ENCODE results near the gene SLITRK5.

SLITRK5 gene

GRCh38 chr13:87671031-87671752 is at the start of gene SLITRK5:
Gene SLITRK5, plus strand, starts transcription at chr13:87671371. Its CDS starts 4,018 bp downstream, at chr13:87675389.
- no peak for TF ChIP-seq ZNF274 (IDR thresholded peaks at IDR 0.05; ENCODE audit: low read depth, low read length)
- peak within 1 kb of the TSS; percentile 39; the same call in 1 of the 2 replicates for H3K4me3 ChIP-seq (ENCODE audit: low read length)

DNA sequence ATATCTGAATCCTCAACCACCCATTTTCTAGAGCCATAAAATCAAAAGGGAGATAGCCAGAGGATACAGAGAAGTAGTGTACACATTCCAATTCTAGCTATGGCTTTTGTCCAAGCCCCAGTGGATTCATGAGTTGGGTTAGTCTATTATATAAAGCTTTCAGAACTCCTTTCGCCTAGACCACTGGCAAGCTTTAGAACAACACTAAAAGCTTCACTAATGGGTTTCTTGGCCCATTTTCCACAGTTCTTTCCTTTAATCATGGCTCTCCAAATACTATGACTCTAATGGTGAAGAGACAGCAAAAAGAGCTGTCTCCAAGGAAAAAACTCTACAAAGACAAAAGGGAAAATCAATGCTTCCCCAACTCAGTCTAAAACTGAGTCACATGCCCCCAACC is 48.2 kb upstream of the SLITRK5 start:
- no peak overlapping the region for H3K4me3 ChIP-seq (ENCODE audit: low read length)
- TF ChIP-seq ZNF274 (IDR thresholded peaks at IDR 0.05; ENCODE audit: low read depth, low read length) = no peak

DNA sequence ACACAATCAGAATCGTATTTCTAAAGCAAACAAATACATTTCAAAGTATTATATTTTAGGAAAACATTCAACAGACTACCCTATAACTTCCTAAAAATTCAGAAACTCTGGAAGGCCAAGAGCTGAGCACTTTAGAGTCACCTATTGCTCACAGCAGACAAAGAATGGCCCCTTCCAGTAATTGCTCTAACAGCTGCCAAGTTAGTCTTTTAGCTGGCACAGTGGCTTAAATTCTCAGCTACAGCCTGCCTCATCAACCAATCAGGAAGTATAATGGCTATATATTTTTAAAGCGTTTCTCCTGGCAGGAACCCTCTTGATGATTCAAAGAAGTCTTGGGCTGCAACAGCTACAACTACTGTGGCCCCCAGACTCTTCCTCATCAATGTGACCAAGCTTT is 14.9 kb upstream of the SLITRK5 start:
- no peak for TF ChIP-seq ZNF274 (IDR thresholded peaks at IDR 0.05; ENCODE audit: low read depth, low read length)
- H3K4me3 ChIP-seq (ENCODE audit: low read length) = no peak overlapping the region

GRCh38 chr13:87661471-87661870 is 9.7 kb upstream of the SLITRK5 start:
- no peak overlapping the region for H3K4me3 ChIP-seq (ENCODE audit: low read length)
- no peak for TF ChIP-seq ZNF274 (IDR thresholded peaks at IDR 0.05; ENCODE audit: low read depth, low read length)

DNA sequence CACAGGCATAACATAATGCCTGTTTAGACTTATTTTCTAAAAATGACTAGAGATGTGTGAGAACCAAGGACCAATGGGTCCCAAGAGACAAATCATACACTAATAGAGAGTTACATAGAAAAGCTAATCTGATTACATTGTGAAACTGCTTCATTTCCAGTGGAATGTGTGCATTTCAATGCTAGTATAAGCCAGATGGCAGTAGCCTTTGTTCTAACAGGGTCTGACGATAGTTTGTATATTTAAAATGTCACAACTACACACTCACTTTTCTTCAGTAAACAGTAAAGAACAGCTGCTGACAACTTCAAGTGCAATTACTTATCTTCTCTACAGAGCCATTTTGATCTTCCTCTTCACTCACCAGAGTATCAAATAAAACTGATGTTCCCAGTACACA is 4.3 kb upstream of the SLITRK5 start:
- TF ChIP-seq ZNF274 (IDR thresholded peaks at IDR 0.05; ENCODE audit: low read depth, low read length) = no peak
- no peak overlapping the region for H3K4me3 ChIP-seq (ENCODE audit: low read length)

DNA sequence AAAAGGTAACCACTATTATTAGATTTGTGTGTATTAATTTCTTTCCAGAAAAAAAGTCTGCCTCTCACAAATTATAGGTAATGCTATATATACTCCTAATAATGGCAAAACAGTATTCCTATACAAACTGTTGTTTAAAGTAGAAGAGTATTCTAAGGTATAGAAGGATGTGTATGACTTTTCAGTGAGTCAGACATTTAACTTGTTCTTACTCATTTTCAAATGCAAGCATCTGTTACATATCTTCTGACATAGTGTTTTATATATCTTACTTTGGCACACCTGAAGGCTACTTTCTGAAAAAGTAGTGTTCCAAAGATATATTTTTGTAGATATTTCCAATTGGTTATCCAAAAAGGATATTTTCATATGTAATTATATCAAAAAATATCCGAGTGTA is 3.5 kb upstream of the SLITRK5 start:
- no peak for TF ChIP-seq ZNF274 (IDR thresholded peaks at IDR 0.05; ENCODE audit: low read depth, low read length)
- no peak overlapping the region for H3K4me3 ChIP-seq (ENCODE audit: low read length)

DNA sequence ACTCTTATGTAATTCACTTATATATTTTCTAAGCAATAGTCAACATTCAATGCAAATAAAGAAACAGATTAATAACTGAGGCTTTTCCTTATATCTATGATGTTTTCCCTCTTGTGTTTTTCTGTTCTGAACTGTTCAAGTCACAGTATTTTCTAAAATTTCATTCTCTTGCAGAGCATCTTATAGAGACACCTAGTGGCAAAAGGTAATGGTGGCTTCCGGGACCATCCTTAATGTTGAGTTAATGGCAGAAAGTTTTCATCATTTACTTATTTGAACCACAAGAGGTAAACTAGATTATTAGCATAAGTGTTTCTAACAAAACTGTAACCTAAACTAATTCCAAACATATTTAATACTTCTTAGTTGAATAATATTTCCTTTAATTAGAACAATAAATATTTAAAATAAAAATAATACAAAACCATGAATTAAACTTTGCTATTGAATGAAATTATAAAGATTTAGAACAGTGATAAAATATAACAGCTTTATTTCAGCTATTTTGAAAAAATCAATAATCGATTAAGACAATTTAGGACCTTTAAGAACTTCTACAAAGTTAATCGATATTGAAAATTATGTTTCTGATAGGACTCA is 1.7 kb upstream of the SLITRK5 start:
- TF ChIP-seq ZNF274 (IDR thresholded peaks at IDR 0.05; ENCODE audit: low read depth, low read length) = no peak

DNA sequence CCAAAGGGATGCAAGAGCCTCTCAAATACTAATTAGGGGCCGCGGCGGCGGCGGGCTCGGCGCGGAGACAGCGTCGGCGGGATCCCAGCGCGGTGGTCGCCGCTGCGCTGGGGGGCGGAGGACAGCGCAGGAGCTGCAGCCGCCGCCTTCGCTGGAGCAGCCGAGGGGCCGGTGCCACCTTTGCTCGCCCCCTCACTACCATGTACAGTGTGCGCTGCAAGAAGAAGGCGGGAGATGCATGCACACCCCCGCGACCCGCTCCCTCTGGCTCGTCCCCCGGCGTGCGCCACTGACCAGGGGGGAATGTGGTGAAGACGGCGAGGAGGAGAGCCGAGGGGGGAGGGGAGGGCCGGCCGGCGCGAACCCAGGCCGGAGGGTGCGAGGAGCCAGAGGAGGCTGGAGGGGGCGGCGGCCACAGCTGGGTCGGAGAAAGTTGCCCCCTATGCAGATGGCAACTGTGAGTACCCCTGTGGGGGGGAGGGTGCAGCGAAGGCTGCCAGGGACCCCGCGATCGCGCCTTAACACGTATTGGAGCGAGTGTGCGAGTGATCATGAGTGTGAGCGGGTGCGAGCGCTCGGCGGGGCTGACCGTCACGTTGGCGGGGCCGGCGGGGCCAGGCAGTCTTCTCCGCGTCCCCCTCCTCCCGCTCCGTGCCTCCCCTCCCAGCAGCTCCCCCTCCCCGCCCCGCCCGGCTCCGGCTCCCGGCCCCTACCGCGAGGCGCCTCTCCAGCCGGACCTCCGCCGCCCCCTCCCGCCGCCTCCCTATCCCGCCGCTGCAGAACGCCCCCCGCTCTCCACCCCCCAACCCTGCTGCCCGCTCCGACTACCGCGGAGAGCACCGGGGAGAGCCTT is 808 bp downstream of the SLITRK5 start:
- H3K4me3 ChIP-seq (ENCODE audit: low read length) = peak overlapping the region; percentile 1; the same call in 1 of the 2 replicates
- no peak for TF ChIP-seq ZNF274 (IDR thresholded peaks at IDR 0.05; ENCODE audit: low read depth, low read length)

More for the DNA sequence above, 1.7 kb upstream of the SLITRK5 start:
- no peak overlapping the region for H3K4me3 ChIP-seq (ENCODE audit: low read length)

DNA sequence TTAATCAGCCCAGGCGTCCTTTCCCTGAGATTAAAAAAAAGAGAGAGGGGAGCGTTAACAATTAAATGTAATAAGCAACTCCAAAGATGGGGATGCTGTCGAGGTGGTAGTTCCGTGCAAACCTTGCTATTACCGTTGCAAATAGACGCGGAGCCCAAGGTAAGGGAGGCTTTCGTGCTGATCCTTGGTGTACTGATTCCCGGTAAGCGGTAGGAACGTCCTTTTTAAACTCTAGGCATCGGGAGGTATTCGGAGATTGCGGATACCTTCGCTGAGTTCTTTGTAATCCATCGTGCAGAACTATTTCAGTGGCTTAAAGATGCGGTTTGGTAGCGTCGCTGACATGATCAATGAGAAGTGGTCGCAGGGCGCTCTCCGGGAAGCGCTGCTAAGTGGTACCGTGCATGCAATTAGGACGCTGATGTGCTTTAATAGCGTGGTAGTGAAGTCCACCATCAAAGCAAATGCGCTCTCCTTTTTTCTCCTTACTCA is 3.1 kb downstream of the SLITRK5 start:
- TF ChIP-seq ZNF274 (IDR thresholded peaks at IDR 0.05; ENCODE audit: low read depth, low read length) = no peak
- H3K4me3 ChIP-seq (ENCODE audit: low read length) = no peak overlapping the region

- no peak for TF ChIP-seq ZNF274 (IDR thresholded peaks at IDR 0.05; ENCODE audit: low read depth, low read length)
- no peak overlapping the region for H3K4me3 ChIP-seq (ENCODE audit: low read length)
Observed at GRCh38 chr13:87675851-87676250, 4.7 kb downstream of the SLITRK5 start.

DNA sequence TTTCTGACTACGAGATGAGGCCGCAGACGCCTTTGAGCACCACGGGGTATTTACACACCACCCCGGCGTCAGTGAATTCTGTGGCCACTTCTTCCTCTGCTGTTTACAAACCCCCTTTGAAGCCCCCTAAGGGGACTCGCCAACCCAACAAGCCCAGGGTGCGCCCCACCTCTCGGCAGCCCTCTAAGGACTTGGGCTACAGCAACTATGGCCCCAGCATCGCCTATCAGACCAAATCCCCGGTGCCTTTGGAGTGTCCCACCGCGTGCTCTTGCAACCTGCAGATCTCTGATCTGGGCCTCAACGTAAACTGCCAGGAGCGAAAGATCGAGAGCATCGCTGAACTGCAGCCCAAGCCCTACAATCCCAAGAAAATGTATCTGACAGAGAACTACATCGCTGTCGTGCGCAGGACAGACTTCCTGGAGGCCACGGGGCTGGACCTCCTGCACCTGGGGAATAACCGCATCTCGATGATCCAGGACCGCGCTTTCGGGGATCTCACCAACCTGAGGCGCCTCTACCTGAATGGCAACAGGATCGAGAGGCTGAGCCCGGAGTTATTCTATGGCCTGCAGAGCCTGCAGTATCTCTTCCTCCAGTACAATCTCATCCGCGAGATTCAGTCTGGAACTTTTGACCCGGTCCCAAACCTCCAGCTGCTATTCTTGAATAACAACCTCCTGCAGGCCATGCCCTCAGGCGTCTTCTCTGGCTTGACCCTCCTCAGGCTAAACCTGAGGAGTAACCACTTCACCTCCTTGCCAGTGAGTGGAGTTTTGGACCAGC is 5.3 kb downstream of the SLITRK5 start:
- TF ChIP-seq ZNF274 (IDR thresholded peaks at IDR 0.05; ENCODE audit: low read depth, low read length) = no peak
- no peak overlapping the region for H3K4me3 ChIP-seq (ENCODE audit: low read length)

- H3K4me3 ChIP-seq (ENCODE audit: low read length) = no peak overlapping the region
- no peak for TF ChIP-seq ZNF274 (IDR thresholded peaks at IDR 0.05; ENCODE audit: low read depth, low read length)
Observed at GRCh38 chr13:87677043-87677495, 5.9 kb downstream of the SLITRK5 start.

DNA sequence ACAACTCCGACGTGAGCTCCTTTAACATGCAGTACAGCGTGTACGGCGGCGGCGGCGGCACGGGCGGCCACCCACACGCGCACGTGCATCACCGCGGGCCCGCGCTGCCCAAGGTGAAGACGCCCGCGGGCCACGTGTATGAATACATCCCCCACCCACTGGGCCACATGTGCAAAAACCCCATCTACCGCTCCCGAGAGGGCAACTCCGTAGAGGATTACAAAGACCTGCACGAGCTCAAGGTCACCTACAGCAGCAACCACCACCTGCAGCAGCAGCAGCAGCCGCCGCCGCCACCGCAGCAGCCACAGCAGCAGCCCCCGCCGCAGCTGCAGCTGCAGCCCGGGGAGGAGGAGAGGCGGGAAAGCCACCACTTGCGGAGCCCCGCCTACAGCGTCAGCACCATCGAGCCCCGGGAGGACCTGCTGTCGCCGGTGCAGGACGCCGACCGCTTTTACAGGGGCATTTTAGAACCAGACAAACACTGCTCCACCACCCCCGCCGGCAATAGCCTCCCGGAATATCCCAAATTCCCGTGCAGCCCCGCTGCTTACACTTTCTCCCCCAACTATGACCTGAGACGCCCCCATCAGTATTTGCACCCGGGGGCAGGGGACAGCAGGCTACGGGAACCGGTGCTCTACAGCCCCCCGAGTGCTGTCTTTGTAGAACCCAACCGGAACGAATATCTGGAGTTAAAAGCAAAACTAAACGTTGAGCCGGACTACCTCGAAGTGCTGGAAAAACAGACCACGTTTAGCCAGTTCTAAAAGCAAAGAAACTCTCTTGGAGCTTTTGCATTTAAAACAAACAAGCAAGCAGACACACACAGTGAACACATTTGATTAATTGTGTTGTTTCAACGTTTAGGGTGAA is 6.6 kb downstream of the SLITRK5 start:
- H3K4me3 ChIP-seq (ENCODE audit: low read length) = no peak overlapping the region; the same call in 1 of the 2 replicates
- no peak for TF ChIP-seq ZNF274 (IDR thresholded peaks at IDR 0.05; ENCODE audit: low read depth, low read length)
